ENCODE measurements around the gene CANX.

Gene CANX

GRCh38 chr5:179762781-179763176 lies 64.0 kb downstream of the CANX start:
- FAIRE-seq, result no peak
- no peak for DNase-seq (ENCODE audit: insufficient read length, low spot score)
- TF ChIP-seq CTCF (IDR thresholded peaks at IDR 0.05; ENCODE audit: insufficient read depth, missing control alignments), result no peak

DNA sequence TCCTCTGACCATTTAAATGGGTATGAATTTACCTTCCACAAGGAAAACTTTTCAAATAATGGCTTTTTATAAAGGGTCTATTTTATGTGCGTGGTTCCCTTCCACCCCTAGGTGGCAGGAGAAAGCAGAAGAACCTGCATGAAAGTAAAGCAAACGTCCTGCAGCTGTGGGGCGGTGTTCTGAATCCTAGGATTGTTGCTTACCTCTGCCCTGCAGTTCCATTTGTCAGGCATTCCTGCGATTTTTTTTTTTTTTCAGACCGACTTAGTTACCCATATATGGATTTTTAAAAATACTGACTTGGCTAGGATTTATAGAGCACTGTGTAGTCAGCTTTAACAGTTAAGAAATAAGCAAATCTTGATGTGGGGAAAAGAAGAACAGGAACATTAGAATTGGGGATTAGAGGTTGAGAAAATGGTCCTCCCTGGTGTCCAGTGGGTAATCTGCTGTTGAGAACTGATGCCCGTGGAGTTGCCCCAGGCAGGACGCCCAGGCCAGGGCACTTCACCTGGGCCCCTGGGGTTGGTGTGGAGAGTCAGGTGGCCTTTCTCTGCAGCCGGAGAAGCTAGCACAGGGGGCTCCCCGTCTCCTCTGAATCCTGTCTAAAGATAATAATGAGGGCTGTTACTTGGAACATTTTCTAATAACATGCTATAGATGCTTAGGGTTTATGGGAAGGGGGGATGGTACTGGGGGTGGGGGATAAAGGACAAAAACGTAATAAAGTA lies 64.6 kb downstream of the CANX start:
- DNase-seq (ENCODE audit: insufficient read length, low spot score) (peak; percentile 47), FAIRE-seq (no peak)
- peak; percentile 91 for TF ChIP-seq CTCF (IDR thresholded peaks at IDR 0.05; ENCODE audit: insufficient read depth, missing control alignments)

- no peak for FAIRE-seq
- TF ChIP-seq CTCF (IDR thresholded peaks at IDR 0.05; ENCODE audit: insufficient read depth, missing control alignments), result no peak
These were observed 65.3 kb downstream of the CANX start for GRCh38 chr5:179764056-179764455.

GRCh38 chr5:179765400-179765799 lies 66.6 kb downstream of the CANX start:
- FAIRE-seq, result no peak
- TF ChIP-seq CTCF (IDR thresholded peaks at IDR 0.05; ENCODE audit: insufficient read depth, missing control alignments), result no peak
- no peak for DNase-seq (ENCODE audit: insufficient read length, low spot score)

More at GRCh38 chr5:179764056-179764455, 65.3 kb downstream of the CANX start:
- DNase-seq (ENCODE audit: insufficient read length, low spot score), result no peak

DNA sequence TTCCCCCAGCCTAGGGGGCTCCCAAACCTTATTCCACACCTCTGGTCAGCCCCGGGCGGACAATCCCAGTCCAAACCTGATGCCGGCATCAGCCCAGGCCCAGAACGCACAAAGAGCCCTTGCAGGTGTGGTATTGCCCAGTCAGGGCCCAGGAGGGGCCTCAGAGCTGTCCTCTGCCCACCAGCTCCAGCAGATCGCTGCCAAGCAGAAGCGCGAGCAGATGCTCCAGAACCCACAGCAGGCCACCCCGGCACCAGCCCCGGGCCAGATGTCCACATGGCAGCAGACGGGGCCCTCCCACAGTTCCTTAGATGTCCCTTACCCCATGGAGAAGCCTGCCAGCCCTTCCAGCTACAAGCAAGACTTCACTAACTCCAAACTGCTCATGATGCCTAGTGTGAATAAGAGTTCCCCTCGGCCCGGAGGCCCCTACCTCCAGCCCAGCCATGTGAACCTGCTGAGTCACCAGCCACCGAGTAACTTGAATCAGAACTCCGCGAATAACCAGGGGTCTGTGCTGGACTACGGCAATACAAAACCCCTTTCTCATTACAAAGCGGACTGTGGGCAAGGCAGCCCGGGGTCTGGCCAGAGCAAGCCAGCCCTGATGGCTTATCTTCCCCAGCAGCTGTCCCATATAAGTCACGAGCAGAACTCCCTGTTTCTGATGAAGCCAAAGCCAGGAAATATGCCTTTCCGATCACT lies 67.4 kb downstream of the CANX start:
- FAIRE-seq, result no peak

GRCh38 chr5:179766726-179767455 lies 68.1 kb downstream of the CANX start:
- FAIRE-seq (no peak), DNase-seq (ENCODE audit: insufficient read length, low spot score) (no peak)
- TF ChIP-seq CTCF (IDR thresholded peaks at IDR 0.05; ENCODE audit: insufficient read depth, missing control alignments), result no peak

More for the DNA sequence above, 67.4 kb downstream of the CANX start:
- no peak for DNase-seq (ENCODE audit: insufficient read length, low spot score)
- TF ChIP-seq CTCF (IDR thresholded peaks at IDR 0.05; ENCODE audit: insufficient read depth, missing control alignments), result no peak

All from D721Med (cell line).